Adipose tissue (tissue), 3 donors: Measurements from ENCODE around the gene KRT72. TPM values are rescaled to one million over a fixed set of nuclear protein-coding genes. Genes with fewer than 3 reads are reported as not detected.

Experiments used
- H3K27ac ChIP-seq: one replicate; pipeline ENCODE4 v1.5.1; 2013; ENCODE audit warnings: low read depth, low read length
- WGBS, 3 donors: extraction: QIAGEN DNeasy Blood & Tissue Kit; methylation state at CpG; one replicate each; pipeline ENCODE4 v1.1.7; 2013; 5-methylcytosine and 5-hydroxymethylcytosine counted together
- polyA plus RNA-seq, 3 donors: library from polyadenylated mRNA; stranded (reverse); fragments of 200-250 nt; gene quantifications; one replicate each; pipeline ENCODE4 v1.2.3, GENCODE V29; 2013
- donor health status: healthy with polysubstance abuse.
- donor health status: Bipolar disorder and iron deficiency.
- donor health status: healthy.

KRT72 gene
- polyA plus RNA-seq, 3 donors: 0.13 to 0.34 (median 0.21) TPM

- H3K27ac ChIP-seq: no peak overlapping the region
- 84 to 93% (median 91%) methylated on average over 6 of the region's 6 CpGs for WGBS, 3 donors
Measured at GRCh38 chr12:52590021-52590420, 11.2 kb downstream of the KRT72 start.

- WGBS, 3 donors: 67 to 86% (median 80%) methylated on average over 17 of the region's 17 CpGs
- H3K27ac ChIP-seq: no peak overlapping the region
Measured at GRCh38 chr12:52587563-52587962, 13.7 kb downstream of the KRT72 start.

GRCh38 chr12:52585946-52586345 is 15.3 kb downstream of the KRT72 start:
- no peak overlapping the region for H3K27ac ChIP-seq
- 67 to 72% (median 71%) methylated on average over 9 of the region's 9 CpGs for WGBS, 3 donors

GRCh38 chr12:52585066-52585465 is 16.2 kb downstream of the KRT72 start:
- WGBS, 3 donors: 72 to 86% (median 81%) methylated on average over 3 of the region's 3 CpGs
- no peak overlapping the region for H3K27ac ChIP-seq

GRCh38 chr12:52584156-52584682 is 17.0 kb downstream of the KRT72 start:
- 82 to 92% (median 90%) methylated on average over 9 of the region's 9 CpGs for WGBS, 3 donors
- no peak overlapping the region for H3K27ac ChIP-seq

- WGBS, 3 donors: 9 to 13% (median 11%) methylated on average over 7 of the region's 7 CpGs
Measured at GRCh38 chr12:52582971-52583456, 18.2 kb downstream of the KRT72 start.

GRCh38 chr12:52582486-52582885 is 18.8 kb downstream of the KRT72 start:
- WGBS, 3 donors: 42 to 72% (median 64%) methylated on average over 2 of the region's 2 CpGs
- no peak overlapping the region for H3K27ac ChIP-seq

More at GRCh38 chr12:52582971-52583456, 18.2 kb downstream of the KRT72 start:
- H3K27ac ChIP-seq: no peak overlapping the region

- WGBS, 3 donors: 50 to 67% (median 61%) methylated on average over 6 of the region's 6 CpGs
- no peak overlapping the region for H3K27ac ChIP-seq
Measured at GRCh38 chr12:52581481-52581880, 19.8 kb downstream of the KRT72 start.

- 74 to 88% (median 83%) methylated on average over 7 of the region's 7 CpGs for WGBS, 3 donors
- H3K27ac ChIP-seq: no peak overlapping the region
Measured at GRCh38 chr12:52581066-52581465, 20.2 kb downstream of the KRT72 start.

- WGBS, 3 donors: 57 to 70% (median 67%) methylated on average over 1 of the region's 1 CpG
- no peak overlapping the region for H3K27ac ChIP-seq
Measured at GRCh38 chr12:52580496-52580895, 20.8 kb downstream of the KRT72 start.

- H3K27ac ChIP-seq: no peak overlapping the region
- WGBS, 3 donors: 76 to 81% (median 81%) methylated on average over 10 of the region's 10 CpGs
Measured at GRCh38 chr12:52579468-52580465, 21.5 kb downstream of the KRT72 start.

- WGBS, 3 donors: 84 to 92% (median 90%) methylated on average over 3 of the region's 3 CpGs
- H3K27ac ChIP-seq: no peak overlapping the region
Measured at GRCh38 chr12:52578469-52578868, 22.8 kb downstream of the KRT72 start.

- WGBS, 3 donors: 89 to 94% (median 91%) methylated on average over 8 of the region's 8 CpGs
- H3K27ac ChIP-seq: no peak overlapping the region
Measured at GRCh38 chr12:52577316-52577715, 23.9 kb downstream of the KRT72 start.

GRCh38 chr12:52575948-52576347 is 25.3 kb downstream of the KRT72 start:
- 78 to 93% (median 91%) methylated on average over 3 of the region's 3 CpGs for WGBS, 3 donors
- H3K27ac ChIP-seq: no peak overlapping the region

- H3K27ac ChIP-seq: no peak overlapping the region
- WGBS, 3 donors: 87 to 92% (median 89%) methylated on average over 9 of the region's 9 CpGs
Measured at GRCh38 chr12:52575256-52575655, 26.0 kb downstream of the KRT72 start.

- H3K27ac ChIP-seq: no peak within 1 kb of the TSS
- 80 to 91% (median 90%) methylated on average over 3 of the region's 3 CpGs for WGBS, 3 donors
Measured at GRCh38 chr12:52573743-52574142, 27.5 kb downstream of the KRT72 start, which contains the start of gene KRT74. KRT74 (minus strand) TSS chr12:52573843; CDS start chr12:52573777, 66 bp downstream.

- 87 to 93% (median 92%) methylated on average over 15 of the region's 15 CpGs for WGBS, 3 donors
- no peak overlapping the region for H3K27ac ChIP-seq
Measured at GRCh38 chr12:52573306-52573705, 28.0 kb downstream of the KRT72 start.

- no peak overlapping the region for H3K27ac ChIP-seq
- 90 to 96% (median 95%) methylated on average over 10 of the region's 10 CpGs for whole genome bisulfite sequencing, 3 donors
Measured at GRCh38 chr12:52570511-52570910, 30.8 kb downstream of the KRT72 start.

GRCh38 chr12:52568111-52568510 is 33.2 kb downstream of the KRT72 start:
- 83 to 95% (median 92%) methylated on average over 12 of the region's 12 CpGs for WGBS, 3 donors
- H3K27ac ChIP-seq: no peak overlapping the region
